GM19238 (cell line): ENCODE data around the gene SUSD3.
A peak's percentile ranks its signal among the peaks of the same experiment; 100 is the strongest.
"Not testable (repeated sequence)": the region's sequence is repeated elsewhere in the genome, so short reads cannot be mapped to it uniquely, and the experiment has no call there.

Experiments used
- DNase-seq: peaks from one replicate; pipeline ENCODE4 v3.0.0; 2011; ENCODE audit warnings: low spot score; ENCODE audit not compliant: insufficient read length

Gene SUSD3

GRCh38 chr9:93108291-93109041, 50.0 kb downstream of the SUSD3 start:
- DNase-seq: no peak

- DNase-seq: no peak
Observed at GRCh38 chr9:93110311-93110855, 51.9 kb downstream of the SUSD3 start.

GRCh38 chr9:93111001-93111370, 52.5 kb downstream of the SUSD3 start:
- no peak for DNase-seq

GRCh38 chr9:93111371-93112115, 53.0 kb downstream of the SUSD3 start:
- DNase-seq: peak; percentile 0

GRCh38 chr9:93112116-93112863, 53.8 kb downstream of the SUSD3 start:
- DNase-seq: no peak

GRCh38 chr9:93112864-93113389, 54.4 kb downstream of the SUSD3 start:
- DNase-seq: no peak

GRCh38 chr9:93114169-93114983, 55.9 kb downstream of the SUSD3 start:
- DNase-seq: no peak

GRCh38 chr9:93114984-93115335, 56.5 kb downstream of the SUSD3 start:
- no peak for DNase-seq

- DNase-seq: no peak
Observed at GRCh38 chr9:93115486-93116071, 57.1 kb downstream of the SUSD3 start.

- no peak for DNase-seq
Observed at GRCh38 chr9:93116072-93116961, 57.8 kb downstream of the SUSD3 start.

GRCh38 chr9:93117521-93117920, 59.0 kb downstream of the SUSD3 start:
- not testable (repeated sequence) for DNase-seq

- no peak for DNase-seq
Observed at GRCh38 chr9:93117924-93118862, 59.7 kb downstream of the SUSD3 start.

GRCh38 chr9:93118863-93119702, 60.6 kb downstream of the SUSD3 start:
- DNase-seq: no peak

GRCh38 chr9:93119703-93119952, 61.1 kb downstream of the SUSD3 start:
- DNase-seq: no peak

GRCh38 chr9:93119953-93120845, 61.7 kb downstream of the SUSD3 start:
- DNase-seq: peak; percentile 78

- no peak for DNase-seq
Observed at GRCh38 chr9:93120846-93121315, 62.4 kb downstream of the SUSD3 start.
